Effector memory CD8-positive, alpha-beta T cell (primary cell): Measurements from ENCODE around the gene NEURL1B.

Experiments
- ATAC-seq: fragments of 150-1000 bp; cut with Tn5 transposase; replicated peaks from 2 replicates; pipeline ENCODE4 v1.10.0; 2021; ENCODE audit warnings: mild to moderate bottlenecking, moderate library complexity
- DNase-seq, 3 experiments: peaks; one replicate each; pipeline ENCODE4 v3.0.0; 2021
- H3K27ac Mint-ChIP-seq, 2 donors: one replicate each; pipeline ENCODE4 v1.8.0; 2022; ENCODE audit warnings: mild to moderate bottlenecking in 2 of 2, mixed read lengths in 2 of 2, moderate library complexity in 2 of 2
- H3K27me3 Mint-ChIP-seq, 2 donors: one replicate each; pipeline ENCODE4 v1.8.0; 2022; ENCODE audit warnings: mixed read lengths in 2 of 2
- H3K36me3 Mint-ChIP-seq: one replicate; pipeline ENCODE4 v1.8.0; 2022; ENCODE audit warnings: mild to moderate bottlenecking, moderate library complexity, mixed read lengths; ENCODE audit not compliant: insufficient read depth
- H3K4me1 Mint-ChIP-seq, 2 donors: one replicate each; pipeline ENCODE4 v1.8.0; 2022; ENCODE audit warnings: low read depth in 2 of 2, mixed read lengths in 2 of 2
- H3K4me3 Mint-ChIP-seq, 2 donors: one replicate each; pipeline ENCODE4 v1.8.0; 2022; ENCODE audit warnings: mild to moderate bottlenecking in 2 of 2, mixed read lengths in 2 of 2, moderate library complexity in 2 of 2
- H3K9me3 Mint-ChIP-seq, 2 donors: one replicate each; pipeline ENCODE4 v1.8.0; 2022; ENCODE audit warnings: mixed read lengths in 2 of 2

NEURL1B gene

GRCh38 chr5:172712610-172713009 lies 71.5 kb downstream of the NEURL1B start:
- DNase-seq (no peak), ATAC-seq (no peak)
- Mint-ChIP-seq H3K9me3 (no peaks in the 10 kb centered on the region), H3K27me3 (peaks cover 12 to 20% of the 10 kb centered on the region in 2 donors), H3K4me3 (peak overlapping the region in 1 of 2 donors; percentile 22), H3K4me1 (peaks cover 8 to 37% of the 10 kb centered on the region in 2 donors), H3K36me3 (peaks cover 10% of the 10 kb centered on the region), H3K27ac (peak overlapping the region; percentile 52 to 72)

GRCh38 chr5:172713113-172713808 lies 72.2 kb downstream of the NEURL1B start:
- peak overlapping the region in 1 of 2 donors; percentile 22 for H3K4me3 Mint-ChIP-seq
- H3K4me1 Mint-ChIP-seq = peaks cover 8 to 37% of the 10 kb centered on the region in 2 donors
- DNase-seq (peak; percentile 73 to 76 (median 74)), ATAC-seq (peak; percentile 24)
- H3K36me3 Mint-ChIP-seq = peaks cover 10% of the 10 kb centered on the region
- peaks cover 9 to 22% of the 10 kb centered on the region in 2 donors for H3K27me3 Mint-ChIP-seq
- no peaks in the 10 kb centered on the region for H3K9me3 Mint-ChIP-seq
- H3K27ac Mint-ChIP-seq = peak overlapping the region; percentile 52 to 72

DNA sequence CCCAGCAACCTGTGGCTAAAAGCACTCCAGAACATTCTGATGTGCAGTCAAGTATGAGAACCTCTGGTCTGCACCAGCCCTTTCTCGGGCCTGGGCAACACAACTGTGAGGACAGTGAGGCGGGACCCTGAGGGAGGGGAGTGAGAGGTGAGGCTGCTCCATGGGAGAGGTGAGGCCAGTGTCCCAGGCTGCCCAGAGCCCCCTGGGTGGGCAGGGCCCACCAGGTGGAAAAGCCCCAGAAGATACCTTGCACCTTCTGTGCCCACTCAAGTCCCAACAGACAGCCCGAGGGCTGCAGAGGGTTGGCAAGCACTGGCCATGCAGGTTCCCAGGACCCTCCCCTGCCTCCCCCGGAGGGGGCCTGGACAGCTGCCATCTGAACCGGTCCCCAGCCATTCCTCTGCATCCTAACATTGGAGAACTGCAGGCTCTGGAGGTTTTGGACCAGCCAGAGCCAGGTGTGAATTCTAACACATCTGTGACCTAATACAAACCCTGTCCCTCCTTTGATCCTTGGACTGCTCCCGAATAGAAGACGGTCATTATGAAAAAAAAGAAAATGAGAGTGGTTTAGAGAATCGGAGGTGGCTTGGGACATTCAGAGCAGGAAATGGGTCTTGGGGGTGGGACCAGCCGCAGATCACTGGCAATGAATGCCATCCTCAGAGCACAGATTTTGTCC lies 72.9 kb downstream of the NEURL1B start:
- Mint-ChIP-seq H3K27ac (peak overlapping the region in 1 of 2 donors; percentile 70), H3K4me1 (peaks cover 8 to 37% of the 10 kb centered on the region in 2 donors), H3K4me3 (no peak overlapping the region), H3K27me3 (peaks cover 9 to 22% of the 10 kb centered on the region in 2 donors), H3K9me3 (no peaks in the 10 kb centered on the region), H3K36me3 (peaks cover 10% of the 10 kb centered on the region)
- ATAC-seq (no peak), DNase-seq (no peak)

- H3K27me3 Mint-ChIP-seq = peaks cover 9 to 22% of the 10 kb centered on the region in 2 donors
- no peaks in the 10 kb centered on the region for H3K9me3 Mint-ChIP-seq
- peak; percentile 64 to 70 (median 65) for DNase-seq
- peaks cover 10% of the 10 kb centered on the region for H3K36me3 Mint-ChIP-seq
- no peak overlapping the region for H3K4me3 Mint-ChIP-seq
- ATAC-seq = peak; percentile 56
- H3K4me1 Mint-ChIP-seq = peaks cover 8 to 37% of the 10 kb centered on the region in 2 donors
- H3K27ac Mint-ChIP-seq = peak overlapping the region; percentile 22 to 70
These were observed 73.7 kb downstream of the NEURL1B start for GRCh38 chr5:172714491-172715420.

- peaks cover 9 to 22% of the 10 kb centered on the region in 2 donors for H3K27me3 Mint-ChIP-seq
- peak overlapping the region; percentile 22 to 30 for H3K27ac Mint-ChIP-seq
- no peaks in the 10 kb centered on the region for H3K9me3 Mint-ChIP-seq
- DNase-seq (no peak), ATAC-seq (no peak)
- H3K36me3 Mint-ChIP-seq = peaks cover 6% of the 10 kb centered on the region
- no peak overlapping the region for H3K4me3 Mint-ChIP-seq
- H3K4me1 Mint-ChIP-seq = peaks cover 8 to 41% of the 10 kb centered on the region in 2 donors
These were observed 74.3 kb downstream of the NEURL1B start for GRCh38 chr5:172715421-172715780.

DNA sequence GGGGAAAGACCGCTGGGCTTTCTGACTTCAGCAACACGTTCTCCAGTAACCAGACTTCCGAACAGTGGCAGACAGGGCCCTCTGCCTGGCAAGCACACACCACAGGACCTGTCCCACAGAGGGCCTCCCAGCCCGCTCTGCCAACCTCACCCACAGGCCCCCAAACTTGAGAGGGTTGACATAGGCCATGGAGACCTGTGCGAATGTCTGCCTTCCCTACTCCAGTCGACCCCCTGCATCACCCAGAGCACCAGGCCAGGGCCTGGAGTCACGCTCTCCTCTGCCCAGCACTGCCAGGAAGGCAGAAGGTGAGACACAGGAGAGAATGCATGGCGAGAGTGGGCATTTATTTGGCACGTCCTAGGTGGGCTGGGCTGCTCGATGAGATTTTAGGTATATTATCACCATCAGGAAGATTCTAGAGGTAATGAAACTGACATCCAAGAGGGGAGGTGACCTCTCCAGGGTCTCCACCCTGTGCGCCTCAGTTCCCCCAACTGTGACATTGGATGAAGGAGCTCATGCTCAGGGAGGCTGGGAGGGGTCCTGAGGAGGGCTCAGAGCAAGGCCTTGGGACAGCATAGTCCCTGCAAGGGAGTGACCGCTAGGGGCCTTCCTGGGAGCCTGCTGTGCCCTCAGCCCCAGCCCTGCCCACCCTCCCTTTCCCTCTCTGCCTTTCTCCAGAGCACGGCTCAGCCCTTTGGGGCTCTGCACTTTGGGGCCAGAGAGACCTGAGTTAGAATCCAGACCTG lies 75.0 kb downstream of the NEURL1B start:
- Mint-ChIP-seq H3K36me3 (peaks cover 6% of the 10 kb centered on the region), H3K4me1 (peaks cover 8 to 42% of the 10 kb centered on the region in 2 donors), H3K4me3 (no peak overlapping the region), H3K27ac (peak overlapping the region in 1 of 2 donors; percentile 30), H3K9me3 (no peaks in the 10 kb centered on the region), H3K27me3 (peaks cover 9 to 22% of the 10 kb centered on the region in 2 donors)
- no peak for ATAC-seq
- DNase-seq = no peak

DNA sequence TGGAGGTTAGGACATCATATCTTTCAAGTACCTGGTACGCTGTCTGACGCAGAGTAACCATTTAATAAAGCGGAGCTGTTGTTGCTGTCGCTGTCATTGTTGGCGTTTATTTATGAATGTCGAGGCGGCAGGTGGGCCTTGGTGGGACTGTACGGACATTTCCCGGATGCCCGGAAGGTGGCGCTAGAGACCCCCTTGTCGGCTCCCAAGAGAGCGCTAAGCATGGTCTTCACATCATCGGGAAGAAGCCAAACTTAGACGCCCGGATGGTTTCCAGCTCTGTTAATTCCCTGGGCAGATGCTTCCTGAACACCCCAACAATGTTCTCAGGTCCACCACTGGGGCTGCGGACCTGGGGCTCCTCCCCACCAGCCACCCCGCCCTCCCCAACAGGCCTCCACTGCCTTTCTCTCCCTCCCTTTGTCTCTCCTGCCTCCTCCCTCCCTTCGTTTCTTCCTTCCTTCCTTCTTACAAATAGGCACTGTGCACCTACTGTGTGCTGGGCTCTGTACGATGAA lies 75.8 kb downstream of the NEURL1B start:
- no peaks in the 10 kb centered on the region for H3K9me3 Mint-ChIP-seq

DNA sequence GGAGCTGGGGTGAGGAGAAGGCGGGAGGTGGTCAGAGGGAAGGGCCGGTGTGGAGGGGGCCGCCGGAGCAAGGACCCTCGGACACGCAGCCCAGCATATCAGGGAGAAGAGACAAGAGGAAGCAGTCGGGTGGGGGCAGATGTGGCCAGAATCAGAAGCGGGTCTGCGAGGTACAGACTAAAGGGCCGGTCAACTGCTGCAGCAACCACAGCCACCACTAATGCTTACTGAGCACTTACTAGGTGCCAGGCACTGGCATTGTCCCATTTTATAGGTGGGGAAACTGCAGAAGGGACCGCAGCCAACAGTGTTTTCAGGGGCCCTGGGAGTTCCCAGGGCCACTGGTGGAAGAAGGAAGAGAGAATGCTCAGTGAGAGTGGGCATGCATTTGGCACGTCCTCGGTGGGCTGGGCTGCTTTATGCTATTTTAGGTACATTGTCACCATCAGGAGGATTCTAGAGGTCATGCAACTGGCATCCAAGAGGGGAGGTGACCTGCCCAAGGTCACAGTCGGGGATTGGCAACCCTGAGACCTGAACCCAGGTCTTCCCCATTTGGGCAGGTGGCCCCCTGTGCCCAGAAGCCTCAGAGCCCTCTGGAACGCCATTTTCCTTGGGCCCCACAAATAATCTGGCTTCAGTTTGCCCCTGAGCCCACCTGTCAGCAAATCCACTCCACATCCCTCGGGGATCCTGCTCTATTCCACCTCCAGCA lies 76.6 kb downstream of the NEURL1B start:
- Mint-ChIP-seq H3K9me3 (no peaks in the 10 kb centered on the region), H3K27ac (peak overlapping the region; percentile 71 to 84), H3K36me3 (peaks cover 8% of the 10 kb centered on the region)

More for the DNA sequence above, 75.8 kb downstream of the NEURL1B start:
- ATAC-seq (peak; percentile 76), DNase-seq (peak; percentile 82 to 84 (median 83))
- H3K36me3 Mint-ChIP-seq = peaks cover 6% of the 10 kb centered on the region
- peaks cover 3 to 15% of the 10 kb centered on the region in 2 donors for H3K27me3 Mint-ChIP-seq
- peak overlapping the region in 1 of 2 donors; percentile 23 for H3K4me3 Mint-ChIP-seq
- peak overlapping the region; percentile 71 to 84 for H3K27ac Mint-ChIP-seq
- H3K4me1 Mint-ChIP-seq = peaks cover 15 to 43% of the 10 kb centered on the region in 2 donors

GRCh38 chr5:172718527-172719114 lies 77.6 kb downstream of the NEURL1B start:
- peaks cover 2% of the 10 kb centered on the region for H3K36me3 Mint-ChIP-seq

More for the DNA sequence above, 76.6 kb downstream of the NEURL1B start:
- H3K27me3 Mint-ChIP-seq = peaks cover 0 to 10% of the 10 kb centered on the region in 2 donors
- no peak overlapping the region for H3K4me3 Mint-ChIP-seq
- DNase-seq = no peak
- ATAC-seq = no peak
- H3K4me1 Mint-ChIP-seq = peaks cover 23 to 48% of the 10 kb centered on the region in 2 donors

GRCh38 chr5:172719211-172719610 lies 78.1 kb downstream of the NEURL1B start:
- DNase-seq (no peak), ATAC-seq (no peak)
- Mint-ChIP-seq H3K27ac (no peak overlapping the region), H3K9me3 (no peaks in the 10 kb centered on the region), H3K36me3 (peaks cover 2% of the 10 kb centered on the region), H3K27me3 (peaks cover 5 to 10% of the 10 kb centered on the region in 2 donors), H3K4me3 (no peak overlapping the region), H3K4me1 (peaks cover 31 to 46% of the 10 kb centered on the region in 2 donors)

More at GRCh38 chr5:172718527-172719114, 77.6 kb downstream of the NEURL1B start:
- Mint-ChIP-seq H3K4me1 (peaks cover 30 to 46% of the 10 kb centered on the region in 2 donors), H3K4me3 (no peak overlapping the region), H3K27ac (no peak overlapping the region), H3K27me3 (peaks cover 3 to 10% of the 10 kb centered on the region in 2 donors), H3K9me3 (no peaks in the 10 kb centered on the region)
- no peak for ATAC-seq
- no peak for DNase-seq

DNA sequence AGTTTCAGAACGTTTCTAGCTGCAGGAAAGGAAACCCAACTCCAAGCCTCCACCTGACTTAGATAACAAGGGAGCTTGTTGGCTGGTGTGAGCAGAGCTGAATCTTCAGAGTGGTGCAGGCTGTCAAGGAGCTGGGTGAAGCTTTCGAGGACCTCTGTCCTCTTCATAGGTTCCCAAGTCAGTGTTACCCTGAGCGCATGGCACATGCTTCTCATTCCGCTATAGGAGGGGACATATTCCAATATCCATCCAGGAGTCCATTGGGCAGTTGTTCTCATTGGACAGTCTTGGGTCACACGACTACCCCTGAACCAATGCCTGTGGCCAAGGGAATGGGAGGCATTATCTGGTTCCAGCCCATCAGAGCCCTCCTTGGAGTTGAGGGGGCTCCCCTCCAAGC lies 79.6 kb downstream of the NEURL1B start:
- no peak overlapping the region for H3K4me3 Mint-ChIP-seq
- H3K9me3 Mint-ChIP-seq = no peaks in the 10 kb centered on the region
- H3K27ac Mint-ChIP-seq = peak overlapping the region in 1 of 2 donors; percentile 90
- DNase-seq = no peak
- H3K4me1 Mint-ChIP-seq = peaks cover 31 to 43% of the 10 kb centered on the region in 2 donors
- peaks cover 2% of the 10 kb centered on the region for H3K36me3 Mint-ChIP-seq
- ATAC-seq = no peak
- H3K27me3 Mint-ChIP-seq = peaks cover 5 to 10% of the 10 kb centered on the region in 2 donors
